Activated CD8-positive, alpha-beta memory T cell treated with anti-CD3 and anti-CD28 coated beads, Interleukin-2, amount 50 U/mL, for 1 hour (primary cell): Measurements from ENCODE around the gene EIF4G3.
"Not testable (repeated sequence)": the region's sequence is repeated elsewhere in the genome, so short reads cannot be mapped to it uniquely, and the experiment has no call there.

Experiments used
- DNase-seq: peaks from one replicate; pipeline ENCODE4 v3.0.0-alpha.2; 2020; ENCODE audit errors: extremely low read depth

Gene EIF4G3

DNA sequence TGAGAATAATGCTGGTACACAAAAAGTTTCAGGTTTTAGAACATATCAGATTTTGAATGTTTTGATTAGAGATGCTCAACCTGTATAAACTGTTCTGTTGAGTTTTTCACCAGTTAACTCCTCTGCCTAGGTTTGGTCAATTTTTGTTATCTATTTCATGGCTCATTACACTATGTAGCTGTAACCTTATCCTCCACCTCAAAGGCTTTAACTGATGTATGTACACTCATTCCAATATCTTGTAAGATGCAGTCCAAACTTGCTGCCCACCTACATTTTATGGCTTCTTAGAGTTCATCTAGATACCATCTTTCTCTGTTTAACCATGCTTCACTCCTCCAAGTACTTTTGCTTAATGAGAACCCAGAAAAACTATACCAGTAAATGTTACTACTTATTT is 107.8 kb downstream of the EIF4G3 start:
- DNase-seq, result no peak

- DNase-seq, result no peak
Observed at GRCh38 chr1:21067551-21068227, 109.0 kb downstream of the EIF4G3 start.

DNA sequence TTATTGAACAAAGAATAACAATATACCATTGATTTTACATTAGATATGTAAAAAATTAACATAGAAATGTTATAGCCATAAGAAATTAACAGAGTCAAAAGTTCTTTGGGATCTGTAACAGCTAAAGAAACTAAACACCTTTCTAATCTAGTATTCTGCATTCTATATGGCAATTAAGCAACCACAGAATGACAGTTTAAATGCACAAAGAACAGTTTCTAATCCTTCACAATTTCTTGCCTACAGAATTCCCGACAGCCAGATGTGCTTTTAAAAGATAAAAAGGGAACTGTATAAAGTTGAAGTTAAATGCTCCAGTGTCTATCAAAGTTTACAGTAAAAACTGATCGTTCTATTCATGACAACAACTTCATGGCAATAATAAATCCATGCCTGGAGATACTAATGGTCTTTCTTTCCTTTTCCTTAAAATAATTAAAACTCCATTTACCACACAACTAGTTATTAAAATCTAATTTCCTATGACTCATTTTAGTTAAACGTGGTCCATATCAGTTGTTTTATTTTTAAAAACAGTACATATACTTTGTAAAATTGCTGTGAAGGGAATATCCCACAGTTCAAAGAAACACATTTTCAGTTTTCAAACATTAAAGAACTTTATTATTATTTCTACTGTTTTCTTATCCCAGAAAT is 110.2 kb downstream of the EIF4G3 start:
- DNase-seq, result no peak

- DNase-seq, result no peak
Observed at GRCh38 chr1:21065851-21066250, 110.8 kb downstream of the EIF4G3 start.

- no peak for DNase-seq
Observed at GRCh38 chr1:21064057-21064456, 112.6 kb downstream of the EIF4G3 start.

GRCh38 chr1:21060523-21060922 is 116.2 kb downstream of the EIF4G3 start:
- no peak for DNase-seq

GRCh38 chr1:21059021-21059420 is 117.7 kb downstream of the EIF4G3 start:
- no peak for DNase-seq

DNA sequence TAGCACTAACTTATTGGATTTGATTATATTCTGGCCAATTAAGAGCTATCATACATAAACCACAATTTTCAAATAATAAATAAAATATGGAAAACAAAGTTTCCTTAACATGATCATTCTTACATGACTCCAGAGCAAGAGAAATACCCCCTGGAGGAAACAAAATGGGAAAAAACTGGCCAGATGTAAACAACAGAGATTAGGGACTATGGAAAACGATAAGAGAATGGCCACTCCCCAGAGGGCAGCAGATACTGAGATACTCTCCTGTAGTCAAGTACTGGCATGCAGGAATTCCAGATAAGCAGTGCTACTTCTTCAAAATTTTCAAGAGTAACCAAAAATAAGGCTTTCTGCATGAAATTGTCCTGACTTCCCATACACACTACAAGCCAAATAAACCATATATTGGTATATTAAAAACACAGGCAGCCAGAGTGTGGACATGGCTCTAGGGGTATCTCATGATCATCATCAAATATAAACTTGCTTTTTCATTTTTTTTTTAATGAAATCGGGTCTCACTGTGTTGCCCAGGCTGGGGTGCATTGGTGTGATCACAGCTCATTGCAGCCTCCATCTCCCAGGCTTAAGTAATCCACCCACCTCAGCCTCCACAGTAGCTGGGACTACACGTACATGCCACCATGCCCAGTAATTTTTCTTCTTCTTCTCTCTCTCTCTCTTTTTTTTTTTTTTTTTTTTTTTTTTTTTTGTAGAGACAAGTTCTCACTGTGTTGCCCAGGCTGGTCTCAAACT is 118.5 kb downstream of the EIF4G3 start:
- no peak for DNase-seq

DNA sequence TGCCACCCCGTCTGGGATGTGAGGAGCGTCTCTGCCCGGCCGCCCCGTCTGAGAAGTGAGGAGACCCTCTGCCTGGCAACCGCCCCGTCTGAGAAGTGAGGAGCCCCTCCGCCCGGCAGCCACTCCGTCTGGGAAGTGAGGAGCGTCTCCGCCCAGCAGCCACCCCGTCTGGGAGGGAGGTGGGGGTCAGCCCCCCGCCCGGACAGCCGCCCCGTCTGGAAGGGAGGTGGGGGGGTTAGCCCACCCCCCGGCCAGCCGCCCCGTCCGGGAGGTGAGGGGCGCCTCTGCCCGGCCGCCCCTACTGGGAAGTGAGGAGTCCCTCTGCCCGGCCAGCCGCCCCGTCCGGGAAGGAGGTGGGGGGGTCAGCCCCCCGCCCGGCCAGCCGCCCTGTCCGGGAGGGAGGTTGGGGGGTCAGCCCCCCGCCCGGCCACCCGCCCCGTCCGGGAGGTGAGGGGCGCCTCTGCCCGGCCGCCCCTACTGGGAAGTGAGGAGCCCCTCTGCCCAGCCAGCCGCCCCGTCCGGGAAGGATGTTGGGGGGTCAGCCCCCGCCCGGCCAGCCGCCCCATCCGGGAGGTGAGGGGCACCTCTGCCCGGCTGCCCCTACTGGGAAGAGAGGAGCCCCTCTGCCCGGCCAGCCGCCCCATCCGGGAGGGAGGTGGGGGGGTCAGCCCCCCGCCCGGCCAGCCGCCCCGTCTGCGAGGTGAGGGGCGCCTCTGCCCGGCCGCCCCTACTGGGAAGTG is 123.3 kb downstream of the EIF4G3 start:
- DNase-seq, result not testable (repeated sequence)

DNA sequence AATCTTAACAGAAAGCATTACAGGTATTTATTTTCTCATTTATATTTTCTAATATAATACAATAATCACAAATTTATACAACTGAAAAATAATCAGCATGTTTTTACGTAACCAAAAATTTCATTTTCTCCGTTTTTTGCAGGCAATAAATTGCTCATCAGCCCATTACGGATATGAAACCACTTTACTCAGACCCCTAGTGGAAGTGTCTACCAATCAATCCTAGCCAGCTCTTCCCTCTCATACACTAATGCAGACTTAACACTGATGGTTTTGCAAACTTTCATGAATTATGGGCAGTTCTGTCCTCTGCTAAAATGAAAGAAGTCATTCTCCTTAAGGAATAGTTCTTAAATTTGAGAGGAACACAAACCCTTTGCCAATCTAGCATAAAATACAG is 124.7 kb downstream of the EIF4G3 start:
- DNase-seq, result no peak

- DNase-seq, result no peak
Observed at GRCh38 chr1:21051177-21051825, 125.4 kb downstream of the EIF4G3 start.

DNA sequence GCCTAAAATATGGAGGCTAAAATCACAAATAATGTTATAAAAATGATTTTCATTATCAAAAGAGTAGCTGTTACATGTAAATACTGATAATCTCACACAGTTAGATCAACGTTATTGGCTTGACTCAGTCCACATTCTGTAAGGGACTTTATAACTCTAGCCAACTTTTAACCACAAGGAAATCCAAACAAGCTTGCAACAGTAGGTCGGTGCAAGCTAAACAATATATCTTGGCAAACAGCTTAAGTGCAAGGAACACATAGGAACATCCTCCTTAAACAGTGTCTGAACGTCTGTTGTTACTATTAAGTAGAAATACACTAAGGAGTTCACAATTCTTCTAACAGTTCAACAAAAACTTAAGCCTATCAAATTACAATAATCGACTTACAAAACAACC is 126.7 kb downstream of the EIF4G3 start:
- no peak for DNase-seq

DNA sequence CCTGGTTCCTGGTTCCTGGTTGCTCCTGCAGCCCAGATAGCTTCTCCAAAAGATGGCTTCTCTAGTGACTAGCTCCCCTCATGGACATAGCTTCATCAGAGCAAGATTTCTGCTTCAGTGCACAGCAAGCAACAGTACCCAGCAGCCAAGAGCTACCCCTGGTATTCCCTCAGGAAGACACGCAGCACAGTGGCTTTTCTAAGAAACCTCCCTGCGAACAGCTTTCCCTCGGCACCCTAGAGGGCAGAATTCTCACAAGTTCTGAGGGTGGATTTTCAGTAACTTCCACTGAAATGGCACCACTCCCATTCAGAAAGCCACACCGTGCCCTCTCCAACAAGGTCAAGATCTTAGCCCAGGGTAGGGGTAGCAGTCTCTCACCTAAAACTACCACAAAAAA is 128.2 kb downstream of the EIF4G3 start:
- no peak for DNase-seq

DNA sequence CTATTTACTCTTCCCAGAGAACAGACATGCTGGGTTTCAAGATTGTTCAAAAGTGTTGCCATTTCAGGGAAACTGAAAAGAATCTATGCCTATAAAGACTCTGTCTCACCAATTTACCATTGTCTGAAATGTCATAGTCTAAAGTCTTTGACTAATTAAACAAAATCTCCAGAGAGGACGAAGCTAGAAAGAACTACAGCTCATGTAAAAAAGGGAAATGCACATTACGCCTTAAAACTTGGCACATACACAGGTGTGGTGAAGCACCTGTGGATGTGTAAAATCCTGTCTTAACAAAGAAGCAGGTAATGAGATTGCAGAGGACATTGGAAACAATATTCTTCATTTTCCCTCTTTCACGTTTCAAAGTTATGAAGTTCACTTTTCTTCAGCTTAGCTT is 130.6 kb downstream of the EIF4G3 start:
- DNase-seq, result no peak

GRCh38 chr1:21045351-21045750 is 131.3 kb downstream of the EIF4G3 start:
- DNase-seq, result no peak

GRCh38 chr1:21042929-21043605 is 133.6 kb downstream of the EIF4G3 start:
- no peak for DNase-seq

DNA sequence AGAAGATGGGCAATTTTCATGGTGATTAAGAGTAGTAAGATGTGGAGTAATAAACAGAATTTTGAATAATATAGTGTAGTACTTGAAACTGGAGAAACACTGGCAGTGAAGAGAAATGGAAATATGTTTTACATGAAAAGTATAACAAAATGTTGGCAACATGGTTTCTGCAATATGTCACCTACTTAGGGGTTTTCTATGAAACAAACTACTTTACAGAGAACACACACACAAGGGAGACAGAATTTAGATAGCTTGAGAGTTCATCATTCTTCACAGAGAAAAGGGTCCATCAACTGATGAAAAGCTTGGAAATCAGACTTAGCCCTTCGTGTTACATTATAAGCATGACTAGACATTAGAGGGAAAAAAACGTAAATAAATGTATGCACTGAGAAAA is 135.2 kb downstream of the EIF4G3 start:
- DNase-seq, result no peak

DNA sequence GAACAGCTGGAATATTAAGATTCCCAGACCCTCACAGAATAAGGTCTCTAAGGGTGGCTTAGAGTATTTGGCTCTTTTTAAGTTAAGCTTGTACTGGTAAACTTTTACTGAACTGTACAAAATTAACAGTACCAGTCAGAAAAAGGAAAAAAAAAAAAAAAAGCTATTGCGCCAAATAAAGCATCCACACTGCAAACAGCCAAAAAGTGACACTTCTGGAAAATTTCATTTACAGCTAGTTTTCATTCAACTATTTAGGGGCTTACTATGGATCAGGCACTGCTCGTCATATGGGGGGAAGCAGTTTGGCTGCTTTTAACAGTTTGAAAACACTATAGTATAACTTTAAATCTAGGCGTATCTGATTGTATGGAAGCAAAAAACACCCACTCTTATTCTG is 139.6 kb downstream of the EIF4G3 start:
- DNase-seq, result no peak

- DNase-seq, result no peak
Observed at GRCh38 chr1:21035794-21036193, 140.9 kb downstream of the EIF4G3 start.

DNA sequence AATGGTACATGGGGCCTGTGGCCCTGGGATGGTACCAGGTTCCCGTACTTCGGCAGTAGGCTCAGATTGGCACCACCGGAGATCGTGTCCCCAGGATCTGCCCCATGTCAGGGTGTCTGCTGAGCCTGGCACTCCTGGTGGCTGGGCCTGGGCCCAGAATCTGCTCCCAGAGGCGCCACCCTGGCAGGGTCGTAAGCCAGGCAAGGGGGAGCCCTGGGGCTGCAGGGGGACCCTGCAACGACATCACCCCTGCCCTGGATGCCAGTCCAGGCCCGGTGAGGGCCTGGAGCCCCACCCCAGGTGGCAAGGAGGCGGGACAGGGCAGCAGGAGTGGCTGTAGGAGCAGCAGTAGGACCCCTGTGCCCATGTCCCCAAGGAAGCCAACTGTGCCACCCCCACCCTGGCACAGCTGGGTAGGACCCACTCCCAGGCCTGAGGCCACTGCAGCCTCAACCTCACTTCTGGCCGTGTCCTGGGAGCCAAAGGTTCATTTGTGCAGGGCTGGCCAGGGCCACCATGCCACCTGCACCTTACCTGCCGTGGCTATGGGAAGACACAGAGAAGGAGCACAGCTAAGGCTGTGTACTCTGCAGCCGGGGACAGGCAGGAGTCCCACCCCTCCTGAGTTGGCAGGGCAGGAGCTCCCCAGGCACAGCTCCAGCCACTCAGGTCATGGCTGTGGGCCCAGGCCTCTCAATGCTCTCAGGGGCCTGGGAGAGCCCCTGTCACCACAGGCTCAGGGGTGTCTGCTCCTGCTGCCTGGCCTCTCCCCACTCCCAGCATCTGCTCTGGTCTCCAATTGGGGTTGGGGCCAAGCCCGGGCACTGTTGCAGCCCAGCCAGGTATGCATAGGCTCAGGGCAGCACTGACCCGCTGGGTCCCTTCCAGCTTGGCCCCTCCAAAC is 141.7 kb downstream of the EIF4G3 start:
- DNase-seq, result no peak
